ENCODE measurements around the gene BOD1.

DNA sequence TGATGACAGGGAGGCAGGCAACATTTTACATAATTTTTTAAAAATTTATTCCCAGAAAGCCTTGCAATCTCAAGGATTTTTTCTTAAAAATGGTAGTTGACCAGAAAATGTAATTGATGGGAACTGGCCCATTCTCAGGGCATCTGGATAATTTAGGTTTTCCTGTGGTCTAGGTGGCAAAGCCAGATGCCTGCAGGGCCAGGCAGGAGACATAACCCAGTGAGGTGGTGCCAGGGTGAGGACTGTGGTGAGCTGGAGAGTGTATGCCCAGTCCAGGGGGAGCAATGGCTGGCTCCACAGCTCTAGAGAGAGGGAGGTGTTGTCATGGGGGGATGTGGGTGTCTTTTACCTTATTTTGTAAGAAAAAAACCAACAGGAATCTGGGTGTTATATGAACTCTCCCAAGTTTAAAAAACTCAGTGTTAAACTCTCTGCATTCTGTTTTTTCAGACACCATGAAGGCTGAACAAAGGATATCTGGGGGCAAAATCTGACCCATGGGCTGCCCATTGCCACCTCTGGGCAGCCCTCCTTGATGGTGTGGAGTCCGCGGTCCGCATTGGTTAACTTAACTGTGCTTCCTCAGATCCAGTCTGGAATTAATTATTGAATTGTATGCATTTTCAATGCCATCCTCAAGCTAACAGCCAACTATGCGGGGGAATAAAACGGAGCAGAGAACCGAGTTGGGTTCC is 43.9 kb downstream of the BOD1 start:
- TF ChIP-seq, protein P1, sequence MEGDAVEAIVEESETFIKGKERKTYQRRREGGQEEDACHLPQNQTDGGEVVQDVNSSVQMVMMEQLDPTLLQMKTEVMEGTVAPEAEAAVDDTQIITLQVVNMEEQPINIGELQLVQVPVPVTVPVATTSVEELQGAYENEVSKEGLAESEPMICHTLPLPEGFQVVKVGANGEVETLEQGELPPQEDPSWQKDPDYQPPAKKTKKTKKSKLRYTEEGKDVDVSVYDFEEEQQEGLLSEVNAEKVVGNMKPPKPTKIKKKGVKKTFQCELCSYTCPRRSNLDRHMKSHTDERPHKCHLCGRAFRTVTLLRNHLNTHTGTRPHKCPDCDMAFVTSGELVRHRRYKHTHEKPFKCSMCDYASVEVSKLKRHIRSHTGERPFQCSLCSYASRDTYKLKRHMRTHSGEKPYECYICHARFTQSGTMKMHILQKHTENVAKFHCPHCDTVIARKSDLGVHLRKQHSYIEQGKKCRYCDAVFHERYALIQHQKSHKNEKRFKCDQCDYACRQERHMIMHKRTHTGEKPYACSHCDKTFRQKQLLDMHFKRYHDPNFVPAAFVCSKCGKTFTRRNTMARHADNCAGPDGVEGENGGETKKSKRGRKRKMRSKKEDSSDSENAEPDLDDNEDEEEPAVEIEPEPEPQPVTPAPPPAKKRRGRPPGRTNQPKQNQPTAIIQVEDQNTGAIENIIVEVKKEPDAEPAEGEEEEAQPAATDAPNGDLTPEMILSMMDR (conservative IDR thresholded peaks at IDR 0.05; ENCODE audit: low read depth, low read length) = no peak
- TF ChIP-seq EZH2 (IDR thresholded peaks at IDR 0.05; ENCODE audit: borderline replicate concordance, low read depth, low read length, poor library complexity, severe bottlenecking) = no peak

All from A673 (cell line).